HepG2 (cell line): ENCODE data around the gene SPDYE17. TPM values are rescaled to one million over a fixed set of nuclear protein-coding genes. Genes with fewer than 3 reads are reported as not detected.
"Not testable (repeated sequence)": the region's sequence is repeated elsewhere in the genome, so short reads cannot be mapped to it uniquely, and the experiment has no call there.

Experiments used
- ATAC-seq: fragments of 200-7000 bp; cut with Tn5 transposase; 3 replicates; pipeline ENCODE4 v1.9.1; 2020; ENCODE audit warnings: mild to moderate bottlenecking, moderate library complexity
- BruUV-seq: library from RNA; stranded (reverse); fragments of 400-500 nt; replicated peaks from 2 replicates; lab custom pipeline; 2021; lab: Mats Ljungman, UMichigan
- CTCF ChIA-PET: fragments of 300-600 bp; formaldehyde crosslinking; extraction: SDS; loops from one replicate; lab custom pipeline; 2021; ENCODE audit warnings: low total read pairs, inconsistent platforms, low intra/inter-chr PET ratio; lab: Yijun Ruan, JAX
- POLR2A ChIA-PET: fragments of 350-600 bp; sonication (Branson Sonifier 250); formaldehyde crosslinking; loops from one replicate; lab custom pipeline; 2020; ENCODE audit warnings: antibody characterized with exemption, inconsistent platforms; lab: Yijun Ruan, JAX
- DNase-seq: peaks from one replicate; pipeline ENCODE4 v3.0.0-alpha.2; 2015; ENCODE audit warnings: low spot score
- FAIRE-seq: peaks from 3 replicates; lab custom pipeline; 2011; peaks lifted over from hg19 to GRCh38; lab: Jason Lieb, UNC
- H2AFZ ChIP-seq: one replicate; pipeline ENCODE4 v1.6.1; 2011; ENCODE audit warnings: low read length, inconsistent platforms
- H3K27ac ChIP-seq: fragments of 300-600 bp; 3 replicates; pipeline ENCODE4 v1.8.0; 2011; ENCODE audit warnings: mixed run types, mild to moderate bottlenecking, mixed read lengths, low read length, inconsistent platforms; ENCODE audit not compliant: insufficient read depth; ENCODE audit errors: extremely low read length
- H3K27me3 ChIP-seq, 2 experiments: fragments of 200-600 bp in 1 of 2; 2 replicates in 1 of 2; 3 replicates in 1 of 2; pipeline versions ENCODE4 v1.6.0 to v1.8.0; 2011; ENCODE audit warnings: low read length in 2 of 2, mild to moderate bottlenecking in 2 of 2, moderate library complexity in 2 of 2, inconsistent platforms in 1 of 2; ENCODE audit not compliant: insufficient read depth in 2 of 2, control insufficient read depth in 1 of 2
- H3K36me3 ChIP-seq, 2 experiments: fragments of 200-600 bp in 1 of 2; replicated peaks in 1 of 2; 2 replicates in 1 of 2; 3 replicates in 1 of 2; pipeline versions ENCODE4 v1.5.1 to v1.8.0; 2011; ENCODE audit warnings: low read length in 2 of 2, inconsistent platforms in 1 of 2; ENCODE audit not compliant: insufficient read depth in 2 of 2, control insufficient read depth in 1 of 2
- H3K4me1 ChIP-seq: 2 replicates; pipeline ENCODE4 v1.5.1; 2012; ENCODE audit warnings: low read length, inconsistent platforms; ENCODE audit not compliant: insufficient read depth
- H3K4me2 ChIP-seq: 2 replicates; pipeline ENCODE4 v1.6.0; 2011; ENCODE audit warnings: low read depth, low read length, inconsistent platforms
- H3K4me3 ChIP-seq, 3 experiments: fragments of 200-600 bp in 1 of 3; sonication (generic), shearing (Covaris generic) in 1 of 3; replicated peaks in 1 of 3; 2 replicates each; pipeline ENCODE4 v1.5.1; 2011 to 2016; ENCODE audit warnings: low read length in 3 of 3, inconsistent platforms in 2 of 3, low read depth in 2 of 3, mild to moderate bottlenecking in 2 of 3, control low read depth in 1 of 3, mixed read lengths in 1 of 3; ENCODE audit not compliant: insufficient read depth in 1 of 3
- H3K79me2 ChIP-seq: one replicate; pipeline ENCODE4 v1.6.1; 2011; ENCODE audit warnings: low read length, inconsistent platforms; ENCODE audit not compliant: insufficient read depth
- H3K9ac ChIP-seq: 2 replicates; pipeline ENCODE4 v1.6.0; 2011; ENCODE audit warnings: mild to moderate bottlenecking, low read depth, low read length, inconsistent platforms; ENCODE audit not compliant: insufficient read depth
- H3K9me3 ChIP-seq: 2 replicates; pipeline ENCODE4 v1.5.1; 2012; ENCODE audit warnings: mild to moderate bottlenecking, low read length
- H4K20me1 ChIP-seq: 2 replicates; pipeline ENCODE4 v1.6.0; 2011; ENCODE audit warnings: inconsistent platforms, mild to moderate bottlenecking, low read length, moderate library complexity; ENCODE audit not compliant: insufficient read depth
- HNF4A ChIP-seq: sonication (generic); formaldehyde crosslinking; IDR thresholded peaks from 2 replicates; pipeline ENCODE4 v1.4.0; 2020; ENCODE audit warnings: missing genetic modification reagents
- WGBS: methylation state at CpG from one replicate; pipeline ENCODE4 v1.1.6; 2017; ENCODE audit warnings: low lambda C conversion rate; 5-methylcytosine and 5-hydroxymethylcytosine counted together
- in situ Hi-C: cut with HindIII; loops from 2 replicates; pipeline ENCODE4 v1.10.0; 2017; ENCODE audit warnings: low pct_unique_long_range_greater_than_20kb; ENCODE audit not compliant: extremely low pct_ligation_motif_present
- intact Hi-C: fragments of 100-400 bp; cut with micrococcal nuclease; formaldehyde crosslinking; loops from one replicate; pipeline ENCODE4 v1.10.0; 2022; ENCODE audit not compliant: unreplicated experiment
- polyA plus RNA-seq, 8 experiments: library from polyadenylated mRNA; depleted of rRNA in 3 of 8; stranded (reverse) in 7 of 8; unstranded in 1 of 8; fragments of >200 nt; fragmentation: Illumina TruSeq in 4 of 8; extraction: Trizol in 4 of 8; gene quantifications; 2 replicates each; pipeline versions ENCODE4 v1.2.1 to v1.2.3, GENCODE V29; 2011 to 2016; ENCODE audit warnings: low read depth in 4 of 8, missing spikeins in 1 of 8, mixed read lengths in 1 of 8; ENCODE audit not compliant: insufficient read depth in 1 of 8
- total RNA-seq, 5 experiments: library from RNA; depleted of rRNA; stranded (reverse); fragments of >200 nt; fragmentation: Illumina TruSeq; extraction: Trizol; gene quantifications; 2 replicates each; pipeline ENCODE4 v1.2.3, GENCODE V29; 2016; ENCODE audit warnings: low read depth in 1 of 5

SPDYE17 gene
- total and polyA plus RNA-seq, 2 of the 13 experiments (the other 11 are each of a cell fraction or from before 2014, with no cell fraction given), result not detected

DNA sequence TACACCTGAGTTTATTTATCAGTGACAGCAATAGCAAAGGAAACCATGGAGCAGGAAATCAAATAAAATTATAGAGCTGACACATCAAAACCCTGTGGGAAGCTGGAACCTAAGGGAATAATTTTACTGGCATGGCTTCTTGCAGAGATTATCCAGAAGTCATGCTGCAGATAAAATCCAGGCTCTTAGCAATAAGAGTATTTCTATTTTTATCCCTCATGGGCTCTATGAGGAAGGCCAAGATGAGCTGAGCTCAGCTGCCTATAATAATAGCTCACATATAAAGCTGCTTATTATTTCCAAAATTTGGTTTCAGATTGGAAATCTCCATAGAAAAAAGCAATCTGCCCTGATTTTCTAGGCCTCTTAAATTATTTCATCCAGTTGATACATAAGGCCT is 47.0 kb upstream of the SPDYE17 start:
- H3K9ac ChIP-seq, ATAC-seq, H3K4me3 ChIP-seq, H3K36me3 ChIP-seq, H3K4me2 ChIP-seq, BruUV-seq, H3K27ac ChIP-seq, H3K9me3 ChIP-seq, in situ Hi-C loops, H3K4me1 ChIP-seq, DNase-seq, CTCF ChIA-PET, intact Hi-C loops, POLR2A ChIA-PET, H4K20me1 ChIP-seq, H3K79me2 ChIP-seq, H2AFZ ChIP-seq, H3K27me3 ChIP-seq: not testable (repeated sequence)
- peak; percentile 63 for FAIRE-seq

DNA sequence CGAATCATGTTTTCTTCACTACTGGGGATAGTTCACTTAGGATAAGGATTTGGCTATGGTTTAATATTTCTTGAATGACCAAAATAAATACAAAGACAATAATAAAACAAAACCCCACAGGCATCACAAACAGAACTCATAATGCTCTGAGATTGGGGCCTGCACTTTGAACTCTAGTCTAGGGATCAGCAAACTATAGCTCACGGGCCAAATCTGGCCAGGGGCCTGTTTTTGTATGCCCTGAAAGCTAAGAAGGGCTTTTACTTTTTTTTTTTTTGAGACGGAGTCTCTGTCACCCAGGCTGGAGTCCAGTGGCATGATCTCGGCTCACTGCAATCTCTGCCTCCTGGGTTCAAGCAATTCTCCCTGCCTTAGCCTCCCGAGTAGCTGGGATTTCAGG is 44.9 kb upstream of the SPDYE17 start:
- H3K4me3 ChIP-seq, H3K79me2 ChIP-seq, H3K27ac ChIP-seq, H3K4me2 ChIP-seq, H3K9me3 ChIP-seq, H3K36me3 ChIP-seq, H3K4me1 ChIP-seq, H4K20me1 ChIP-seq, FAIRE-seq, H2AFZ ChIP-seq, intact Hi-C loops, H3K27me3 ChIP-seq, H3K9ac ChIP-seq, POLR2A ChIA-PET, CTCF ChIA-PET, ATAC-seq, in situ Hi-C loops, DNase-seq, BruUV-seq: not testable (repeated sequence)
- peak; percentile 16; the same call in 1 of the 2 replicates for TF ChIP-seq HNF4A (CRISPR knock-in tag)
- 82% methylated on average over 5 of the region's 5 CpGs for WGBS

DNA sequence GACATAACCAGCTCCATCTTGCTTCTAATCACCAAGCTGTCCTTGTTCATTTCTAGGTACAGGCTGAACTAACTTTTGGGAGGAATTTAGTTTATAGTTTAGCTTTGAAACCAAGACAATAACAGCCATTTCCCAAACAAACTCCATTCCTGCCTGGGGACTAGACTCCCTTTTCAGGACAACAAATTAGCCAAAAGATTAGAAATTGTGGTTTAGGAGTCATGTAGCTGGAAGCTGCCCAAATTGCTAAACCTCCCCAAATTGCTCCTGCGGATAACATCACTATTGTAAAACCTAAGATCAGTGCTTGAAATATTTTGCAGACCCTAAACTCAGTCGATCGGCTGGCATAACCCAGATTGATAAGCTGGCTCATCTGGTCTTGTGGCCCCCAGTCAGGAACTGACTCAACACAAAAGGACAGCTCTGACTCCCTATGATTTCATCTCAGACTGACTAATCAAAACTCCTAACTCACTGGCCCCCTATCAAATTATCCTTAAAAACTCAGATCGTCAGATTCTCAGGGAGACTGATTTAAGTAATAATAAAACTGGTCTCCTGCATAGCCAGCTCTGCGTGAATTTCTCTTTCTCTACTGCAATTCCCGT is 42.7 kb upstream of the SPDYE17 start:
- in situ Hi-C loops, H3K27me3 ChIP-seq, H3K4me3 ChIP-seq, BruUV-seq, H3K9ac ChIP-seq, H3K4me1 ChIP-seq, FAIRE-seq, intact Hi-C loops, CTCF ChIA-PET, DNase-seq, H4K20me1 ChIP-seq, H2AFZ ChIP-seq, H3K36me3 ChIP-seq, H3K9me3 ChIP-seq, H3K27ac ChIP-seq, H3K79me2 ChIP-seq, H3K4me2 ChIP-seq, POLR2A ChIA-PET, ATAC-seq: not testable (repeated sequence)
- WGBS, result 90% methylated on average over 3 of the region's 6 CpGs

DNA sequence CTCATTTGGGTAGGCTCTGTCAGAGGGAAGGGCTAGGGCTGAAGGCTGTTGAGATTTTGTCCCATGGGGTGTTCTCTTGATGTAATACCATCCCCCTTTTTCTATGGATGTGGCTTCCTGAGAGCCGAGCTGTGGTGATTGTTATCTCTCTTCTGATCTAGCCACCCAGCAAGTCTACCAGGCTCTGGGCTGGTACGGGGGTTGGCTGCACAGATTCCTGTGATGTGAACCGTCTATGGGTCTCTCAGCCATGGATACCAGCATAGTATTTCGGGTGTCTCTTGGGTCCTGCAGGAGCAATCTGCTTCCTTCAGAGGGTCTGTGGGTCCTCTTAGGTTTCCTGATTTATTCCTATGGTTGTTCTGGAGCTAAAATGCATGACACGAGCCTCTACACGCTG is 38.9 kb upstream of the SPDYE17 start:
- 92% methylated on average over 6 of the region's 6 CpGs for WGBS
- DNase-seq, H3K9me3 ChIP-seq, H3K4me3 ChIP-seq, H4K20me1 ChIP-seq, H3K36me3 ChIP-seq, intact Hi-C loops, H3K4me2 ChIP-seq, BruUV-seq, ATAC-seq, FAIRE-seq, CTCF ChIA-PET, H3K27me3 ChIP-seq, in situ Hi-C loops, H2AFZ ChIP-seq, H3K27ac ChIP-seq, H3K4me1 ChIP-seq, H3K79me2 ChIP-seq, POLR2A ChIA-PET, H3K9ac ChIP-seq: not testable (repeated sequence)
